Mesendoderm (in vitro differentiated cells): ENCODE measurements around the gene PROKR1.

Source experiments
- DNase-seq: peaks from one replicate; pipeline ENCODE4 v3.0.0; 2013
- H2AK5ac ChIP-seq: 2 replicates; pipeline ENCODE4 v1.6.1; 2013; ENCODE audit warnings: low read length, inconsistent platforms
- H2BK120ac ChIP-seq: 2 replicates; pipeline ENCODE4 v1.6.1; 2013; ENCODE audit warnings: low read depth, mild to moderate bottlenecking, low read length, moderate library complexity, mixed read lengths
- H2BK15ac ChIP-seq: replicated peaks from 2 replicates; pipeline ENCODE4 v1.6.1; 2013; ENCODE audit warnings: low read depth, mild to moderate bottlenecking, moderate library complexity
- H2BK5ac ChIP-seq: 2 replicates; pipeline ENCODE4 v1.6.1; 2013; ENCODE audit warnings: low read length, inconsistent platforms
- H3K18ac ChIP-seq: 2 replicates; pipeline ENCODE4 v1.6.1; 2013; ENCODE audit warnings: mild to moderate bottlenecking, low read length, mixed read lengths
- H3K23ac ChIP-seq: one replicate; pipeline ENCODE4 v1.6.1; 2013; ENCODE audit warnings: low read length
- H3K27ac ChIP-seq: 2 replicates; pipeline ENCODE4 v1.5.1; 2013; ENCODE audit warnings: low read depth, mild to moderate bottlenecking, inconsistent platforms, low read length, moderate library complexity
- H3K27me3 ChIP-seq: 2 replicates; pipeline ENCODE4 v1.6.1; 2013; ENCODE audit warnings: low read length, control low read depth, mild to moderate bottlenecking, inconsistent platforms; ENCODE audit not compliant: insufficient read depth, poor library complexity
- H3K36me3 ChIP-seq: 2 replicates; pipeline ENCODE4 v1.6.1; 2013; ENCODE audit warnings: low read length, inconsistent platforms; ENCODE audit not compliant: control insufficient read depth, insufficient read depth
- H3K4ac ChIP-seq: one replicate; pipeline ENCODE4 v1.6.1; 2013; ENCODE audit warnings: low read depth, mild to moderate bottlenecking, low read length, moderate library complexity
- H3K4me1 ChIP-seq: 2 replicates; pipeline ENCODE4 v1.6.1; 2013; ENCODE audit warnings: low read depth, low read length, inconsistent platforms; ENCODE audit not compliant: control insufficient read depth
- H3K4me2 ChIP-seq: 2 replicates; pipeline ENCODE4 v1.6.1; 2013; ENCODE audit warnings: low read length
- H3K4me3 ChIP-seq: 2 replicates; pipeline ENCODE4 v1.5.1; 2013; ENCODE audit warnings: mild to moderate bottlenecking, low read length
- H3K56ac ChIP-seq: one replicate; pipeline ENCODE4 v1.6.1; 2013; ENCODE audit warnings: low read length
- H3K79me1 ChIP-seq: 2 replicates; pipeline ENCODE4 v1.6.1; 2013; ENCODE audit warnings: low read length, inconsistent platforms
- H3K79me2 ChIP-seq: 2 replicates; pipeline ENCODE4 v1.6.1; 2013; ENCODE audit warnings: mild to moderate bottlenecking, low read length; ENCODE audit not compliant: control insufficient read depth, insufficient read depth
- H3K9ac ChIP-seq: 2 replicates; pipeline ENCODE4 v1.6.1; 2013; ENCODE audit warnings: low read length, inconsistent platforms
- H4K5ac ChIP-seq: one replicate; pipeline ENCODE4 v1.6.1; 2013; ENCODE audit warnings: low read length
- H4K8ac ChIP-seq: one replicate; pipeline ENCODE4 v1.6.1; 2013; ENCODE audit warnings: low read depth, mild to moderate bottlenecking, control low read depth, low read length, moderate library complexity
- WGBS: extraction: QIAGEN DNeasy Blood & Tissue Kit; methylation state at CpG from one replicate; pipeline ENCODE4 v1.1.7; 2013; ENCODE audit warnings: low lambda C conversion rate, missing lambda C conversion rate; ENCODE audit not compliant: insufficient coverage; ENCODE audit errors: extremely low coverage; 5-methylcytosine and 5-hydroxymethylcytosine counted together

The PROKR1 gene

GRCh38 chr2:68706637-68707036 is 63.3 kb downstream of the PROKR1 start:
- H3K18ac ChIP-seq: no peak overlapping the region
- H3K4me1 ChIP-seq: no peaks in the 10 kb centered on the region
- no peak overlapping the region for H2BK120ac ChIP-seq
- no peak overlapping the region for H3K56ac ChIP-seq
- DNase-seq: no peak
- no CpG with 5 or more reads among the region's 3 CpGs for WGBS
- no peak overlapping the region for H2BK15ac ChIP-seq
- H3K4me2 ChIP-seq: no peak overlapping the region
- no peak overlapping the region for H4K8ac ChIP-seq
- no peak overlapping the region for H3K27ac ChIP-seq
- H3K23ac ChIP-seq: no peak overlapping the region
- H2AK5ac ChIP-seq: no peak overlapping the region
- no peak overlapping the region for H2BK5ac ChIP-seq
- no peak overlapping the region for H3K4ac ChIP-seq
- no peaks in the 10 kb centered on the region for H3K27me3 ChIP-seq
- no peak overlapping the region for H4K5ac ChIP-seq
- H3K79me2 ChIP-seq: no peaks in the 10 kb centered on the region
- H3K79me1 ChIP-seq: no peaks in the 10 kb centered on the region
- no peaks in the 10 kb centered on the region for H3K36me3 ChIP-seq
- H3K9ac ChIP-seq: no peak overlapping the region
- H3K4me3 ChIP-seq: no peak overlapping the region
